HEK293 (cell line): ENCODE measurements around the gene HARBI1.

Source experiments
- KLF16 ChIP-seq: fragments of 450-650 bp; formaldehyde crosslinking; IDR thresholded peaks from 2 replicates; pipeline ENCODE4 v1.5.1; 2017; ENCODE audit warnings: missing biosample characterization, missing genetic modification characterization
- MZF1 ChIP-seq: fragments of 450-650 bp; formaldehyde crosslinking; IDR thresholded peaks from 2 replicates; pipeline ENCODE4 v1.5.1; 2017; ENCODE audit warnings: missing biosample characterization, missing genetic modification characterization, borderline replicate concordance
- ZNF23 ChIP-seq: fragments of 450-650 bp; formaldehyde crosslinking; IDR thresholded peaks from 2 replicates; pipeline ENCODE4 v1.5.1; 2016; ENCODE audit warnings: missing biosample characterization, missing genetic modification characterization, borderline replicate concordance
- ZNF274 ChIP-seq, 2 experiments: fragments of 200-500 bp in 1 of 2; fragments of 450-650 bp in 1 of 2; sonication (Bioruptor generic) in 1 of 2; formaldehyde crosslinking in 1 of 2; IDR thresholded peaks; 2 replicates each; pipeline versions ENCODE4 v1.5.1 to v1.6.1; 2014 to 2016; ENCODE audit warnings: borderline replicate concordance in 1 of 2, inconsistent platforms in 1 of 2, low read length in 1 of 2, missing biosample characterization in 1 of 2, missing genetic modification characterization in 1 of 2
- ZNF350 ChIP-seq: fragments of 450-650 bp; formaldehyde crosslinking; IDR thresholded peaks from 2 replicates; pipeline ENCODE4 v1.5.0; 2017; ENCODE audit warnings: missing biosample characterization, mild to moderate bottlenecking, missing genetic modification characterization
- ZNF404 ChIP-seq: fragments of 450-650 bp; formaldehyde crosslinking; IDR thresholded peaks from 2 replicates; pipeline ENCODE4 v1.5.1; 2017; ENCODE audit warnings: missing biosample characterization, missing genetic modification characterization
- ZNF654 ChIP-seq: fragments of 450-650 bp; formaldehyde crosslinking; IDR thresholded peaks from 2 replicates; pipeline ENCODE4 v1.5.1; 2016; ENCODE audit warnings: low read depth, missing biosample characterization, missing genetic modification characterization
- TF ChIP-seq, protein P1 (sequence below): fragments of 450-650 bp; formaldehyde crosslinking; IDR thresholded peaks from 2 replicates; pipeline ENCODE4 v1.5.1; 2016; ENCODE audit warnings: missing biosample characterization, missing genetic modification characterization
- TF ChIP-seq, protein P2 (sequence below): sonication (generic); formaldehyde crosslinking; IDR thresholded peaks from 2 replicates; pipeline ENCODE4 v1.8.1; 2022; ENCODE audit warnings: mild to moderate bottlenecking, moderate library complexity, missing genetic modification reagents
- TF ChIP-seq, protein P3 (sequence below): fragments of 450-650 bp; formaldehyde crosslinking; IDR thresholded peaks from 2 replicates; pipeline ENCODE4 v1.5.1; 2016; ENCODE audit warnings: missing biosample characterization, missing genetic modification characterization, low read depth

DNA sequence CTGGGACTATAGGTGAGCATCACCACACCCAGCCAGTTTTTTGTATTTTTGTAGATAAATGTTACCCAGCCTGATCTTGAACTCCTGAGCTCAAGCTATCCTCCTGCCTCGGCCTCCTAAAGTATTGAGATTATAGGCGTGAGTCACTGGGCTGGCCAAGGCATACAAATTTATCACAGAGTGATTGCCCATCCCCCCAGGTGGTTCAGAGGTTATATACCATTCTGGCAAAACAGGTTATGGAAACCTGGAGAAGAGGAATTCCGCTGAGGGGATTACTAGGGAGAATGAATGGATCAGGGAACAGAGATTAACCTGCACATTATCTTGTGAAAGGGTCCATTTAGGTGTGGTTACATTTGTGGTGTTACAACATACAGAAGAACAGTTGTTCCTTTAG, 8.4 kb upstream of the HARBI1 start:
- TF ChIP-seq, protein P1, sequence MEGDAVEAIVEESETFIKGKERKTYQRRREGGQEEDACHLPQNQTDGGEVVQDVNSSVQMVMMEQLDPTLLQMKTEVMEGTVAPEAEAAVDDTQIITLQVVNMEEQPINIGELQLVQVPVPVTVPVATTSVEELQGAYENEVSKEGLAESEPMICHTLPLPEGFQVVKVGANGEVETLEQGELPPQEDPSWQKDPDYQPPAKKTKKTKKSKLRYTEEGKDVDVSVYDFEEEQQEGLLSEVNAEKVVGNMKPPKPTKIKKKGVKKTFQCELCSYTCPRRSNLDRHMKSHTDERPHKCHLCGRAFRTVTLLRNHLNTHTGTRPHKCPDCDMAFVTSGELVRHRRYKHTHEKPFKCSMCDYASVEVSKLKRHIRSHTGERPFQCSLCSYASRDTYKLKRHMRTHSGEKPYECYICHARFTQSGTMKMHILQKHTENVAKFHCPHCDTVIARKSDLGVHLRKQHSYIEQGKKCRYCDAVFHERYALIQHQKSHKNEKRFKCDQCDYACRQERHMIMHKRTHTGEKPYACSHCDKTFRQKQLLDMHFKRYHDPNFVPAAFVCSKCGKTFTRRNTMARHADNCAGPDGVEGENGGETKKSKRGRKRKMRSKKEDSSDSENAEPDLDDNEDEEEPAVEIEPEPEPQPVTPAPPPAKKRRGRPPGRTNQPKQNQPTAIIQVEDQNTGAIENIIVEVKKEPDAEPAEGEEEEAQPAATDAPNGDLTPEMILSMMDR (tag by site-specific recombination): no peak
- TF ChIP-seq, protein P2, sequence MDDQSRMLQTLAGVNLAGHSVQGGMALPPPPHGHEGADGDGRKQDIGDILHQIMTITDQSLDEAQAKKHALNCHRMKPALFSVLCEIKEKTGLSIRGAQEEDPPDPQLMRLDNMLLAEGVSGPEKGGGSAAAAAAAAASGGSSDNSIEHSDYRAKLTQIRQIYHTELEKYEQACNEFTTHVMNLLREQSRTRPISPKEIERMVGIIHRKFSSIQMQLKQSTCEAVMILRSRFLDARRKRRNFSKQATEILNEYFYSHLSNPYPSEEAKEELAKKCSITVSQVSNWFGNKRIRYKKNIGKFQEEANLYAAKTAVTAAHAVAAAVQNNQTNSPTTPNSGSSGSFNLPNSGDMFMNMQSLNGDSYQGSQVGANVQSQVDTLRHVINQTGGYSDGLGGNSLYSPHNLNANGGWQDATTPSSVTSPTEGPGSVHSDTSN (CRISPR knock-in tag): no peak
- TF ChIP-seq ZNF654 (tag by site-specific recombination) (no peak), ZNF404 (tag by site-specific recombination) (no peak), MZF1 (tag by site-specific recombination) (no peak), ZNF350 (tag by site-specific recombination) (no peak), ZNF23 (tag by site-specific recombination) (no peak), ZNF274 (IDR thresholded peaks at IDR 0.05; ENCODE audit: low read length) (no peak), ZNF274 (tag by site-specific recombination; IDR thresholded peaks at IDR 0.05; ENCODE audit: borderline replicate concordance) (no peak), KLF16 (tag by site-specific recombination) (no peak)
- TF ChIP-seq, protein P3, sequence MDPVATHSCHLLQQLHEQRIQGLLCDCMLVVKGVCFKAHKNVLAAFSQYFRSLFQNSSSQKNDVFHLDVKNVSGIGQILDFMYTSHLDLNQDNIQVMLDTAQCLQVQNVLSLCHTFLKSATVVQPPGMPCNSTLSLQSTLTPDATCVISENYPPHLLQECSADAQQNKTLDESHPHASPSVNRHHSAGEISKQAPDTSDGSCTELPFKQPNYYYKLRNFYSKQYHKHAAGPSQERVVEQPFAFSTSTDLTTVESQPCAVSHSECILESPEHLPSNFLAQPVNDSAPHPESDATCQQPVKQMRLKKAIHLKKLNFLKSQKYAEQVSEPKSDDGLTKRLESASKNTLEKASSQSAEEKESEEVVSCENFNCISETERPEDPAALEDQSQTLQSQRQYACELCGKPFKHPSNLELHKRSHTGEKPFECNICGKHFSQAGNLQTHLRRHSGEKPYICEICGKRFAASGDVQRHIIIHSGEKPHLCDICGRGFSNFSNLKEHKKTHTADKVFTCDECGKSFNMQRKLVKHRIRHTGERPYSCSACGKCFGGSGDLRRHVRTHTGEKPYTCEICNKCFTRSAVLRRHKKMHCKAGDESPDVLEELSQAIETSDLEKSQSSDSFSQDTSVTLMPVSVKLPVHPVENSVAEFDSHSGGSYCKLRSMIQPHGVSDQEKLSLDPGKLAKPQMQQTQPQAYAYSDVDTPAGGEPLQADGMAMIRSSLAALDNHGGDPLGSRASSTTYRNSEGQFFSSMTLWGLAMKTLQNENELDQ (tag by site-specific recombination): no peak
